ENCODE results near the gene FBXL20. TPM values are rescaled to one million over a fixed set of nuclear protein-coding genes. Genes with fewer than 3 reads are reported as not detected.
"Not testable (repeated sequence)": the region's sequence is repeated elsewhere in the genome, so short reads cannot be mapped to it uniquely, and the experiment has no call there.

The FBXL20 gene
- total RNA-seq, 2 experiments from 2014 or later = 16.9 to 18.9 TPM

GRCh38 chr17:39332092-39332491 is 69.3 kb downstream of the FBXL20 start:
- POLR2A ChIA-PET = no interaction called here
- CTCF ChIA-PET = interaction anchor here (0.7 kb wide), 1 partner anchor 147 kb away, joined by 3 read pairs; no protein-coding TSS in a partner anchor
- intact Hi-C loops (cut with DNase I, micrococcal nuclease) = no loop called here
- ATAC-seq (no peak), DNase-seq (no peak)
- no peak overlapping the region for H3K27ac Mint-ChIP-seq
- no peaks in the 10 kb centered on the region for H3K27me3 Mint-ChIP-seq
- H3K36me3 Mint-ChIP-seq (ENCODE audit: low read depth) = peaks cover 4% of the 10 kb centered on the region
- no peaks in the 10 kb centered on the region for H3K4me1 Mint-ChIP-seq
- no peak overlapping the region for H3K4me3 Mint-ChIP-seq
- no peaks in the 10 kb centered on the region for H3K9me3 Mint-ChIP-seq (ENCODE audit: low read depth)

GRCh38 chr17:39328815-39329214 is 72.6 kb downstream of the FBXL20 start:
- ATAC-seq (no peak), DNase-seq (no peak)
- peaks cover 3% of the 10 kb centered on the region for H3K36me3 Mint-ChIP-seq (ENCODE audit: low read depth)
- ChIA-PET POLR2A (no interaction called here), CTCF (no interaction called here)
- intact Hi-C loops (cut with DNase I, micrococcal nuclease) = loop anchor here (5.0 to 10.0 kb wide), 2 partner anchors 48 to 56 kb away; no protein-coding TSS in a partner anchor
- H3K4me3 Mint-ChIP-seq = no peak overlapping the region
- H3K4me1 Mint-ChIP-seq = peaks cover 4% of the 10 kb centered on the region
- H3K27me3 Mint-ChIP-seq = no peaks in the 10 kb centered on the region
- H3K27ac Mint-ChIP-seq = no peak overlapping the region
- no peaks in the 10 kb centered on the region for H3K9me3 Mint-ChIP-seq (ENCODE audit: low read depth)

- peaks cover 1% of the 10 kb centered on the region for H3K36me3 Mint-ChIP-seq (ENCODE audit: low read depth)
- H3K4me1 Mint-ChIP-seq = peaks cover 4% of the 10 kb centered on the region
- ChIA-PET POLR2A (no interaction called here), CTCF (no interaction called here)
- no peaks in the 10 kb centered on the region for H3K27me3 Mint-ChIP-seq
- no peak overlapping the region for H3K4me3 Mint-ChIP-seq
- DNase-seq = no peak
- no peaks in the 10 kb centered on the region for H3K9me3 Mint-ChIP-seq (ENCODE audit: low read depth)
- ATAC-seq = no peak
- intact Hi-C loops (cut with DNase I, micrococcal nuclease) = loop anchor here (5.0 to 10.0 kb wide), 2 partner anchors 50 to 58 kb away; no protein-coding TSS in a partner anchor
- no peak overlapping the region for H3K27ac Mint-ChIP-seq
Measured at GRCh38 chr17:39327109-39327508, 74.3 kb downstream of the FBXL20 start.

- Mint-ChIP-seq H3K4me1 (peaks cover 4% of the 10 kb centered on the region), H3K36me3 (ENCODE audit: low read depth) (peaks cover 1% of the 10 kb centered on the region), H3K4me3 (no peak overlapping the region), H3K9me3 (ENCODE audit: low read depth) (no peaks in the 10 kb centered on the region), H3K27me3 (no peaks in the 10 kb centered on the region), H3K27ac (no peak overlapping the region)
- intact Hi-C loops (cut with DNase I, micrococcal nuclease) = loop anchor here (5.0 to 10.0 kb wide), 2 partner anchors 52 to 59 kb away; no protein-coding TSS in a partner anchor
- DNase-seq (no peak), ATAC-seq (no peak)
- CTCF ChIA-PET = interaction anchor here (1.0 kb wide), 1 partner anchor 46 kb away, joined by 3 read pairs; no protein-coding TSS in a partner anchor
- POLR2A ChIA-PET = no interaction called here
Measured at GRCh38 chr17:39325528-39326240, 75.7 kb downstream of the FBXL20 start.

GRCh38 chr17:39318636-39319035 is 82.8 kb downstream of the FBXL20 start:
- H3K4me1 Mint-ChIP-seq = no peaks in the 10 kb centered on the region
- ChIA-PET CTCF (interaction anchor here (0.6 kb wide), 1 partner anchor 38 kb away, joined by 3 read pairs; no protein-coding TSS in a partner anchor), POLR2A (no interaction called here)
- intact Hi-C loops (cut with DNase I, micrococcal nuclease) = no loop called here
- H3K36me3 Mint-ChIP-seq (ENCODE audit: low read depth) = no peaks in the 10 kb centered on the region
- no peak overlapping the region for H3K27ac Mint-ChIP-seq
- H3K9me3 Mint-ChIP-seq (ENCODE audit: low read depth) = no peaks in the 10 kb centered on the region
- no peak for ATAC-seq
- no peak overlapping the region for H3K4me3 Mint-ChIP-seq
- no peaks in the 10 kb centered on the region for H3K27me3 Mint-ChIP-seq
- DNase-seq = no peak

GRCh38 chr17:39306509-39307212 is 94.8 kb downstream of the FBXL20 start:
- intact Hi-C loops (cut with DNase I, micrococcal nuclease) = no loop called here
- DNase-seq (no peak), ATAC-seq (no peak)
- ChIA-PET CTCF (interaction anchor here (0.6 kb wide), 1 partner anchor 94 kb away, joined by 3 read pairs; no protein-coding TSS in a partner anchor), POLR2A (no interaction called here)
- H3K9me3 Mint-ChIP-seq (ENCODE audit: low read depth) = no peaks in the 10 kb centered on the region
- H3K27me3 Mint-ChIP-seq = no peaks in the 10 kb centered on the region
- peaks cover 2% of the 10 kb centered on the region for H3K36me3 Mint-ChIP-seq (ENCODE audit: low read depth)
- H3K4me3 Mint-ChIP-seq = no peak overlapping the region
- H3K4me1 Mint-ChIP-seq = peaks cover 3% of the 10 kb centered on the region
- H3K27ac Mint-ChIP-seq = no peak overlapping the region

- ChIA-PET CTCF (interaction anchor here (0.6 kb wide), 1 partner anchor 94 kb away, joined by 3 read pairs; no protein-coding TSS in a partner anchor), POLR2A (no interaction called here)
- Mint-ChIP-seq H3K4me1 (peaks cover 4% of the 10 kb centered on the region), H3K4me3 (no peak overlapping the region), H3K27me3 (no peaks in the 10 kb centered on the region), H3K27ac (no peak overlapping the region), H3K9me3 (ENCODE audit: low read depth) (no peaks in the 10 kb centered on the region), H3K36me3 (ENCODE audit: low read depth) (peaks cover 6% of the 10 kb centered on the region)
- ATAC-seq (no peak), DNase-seq (no peak)
- intact Hi-C loops (cut with DNase I, micrococcal nuclease) = no loop called here
Measured at GRCh38 chr17:39305978-39306377, 95.4 kb downstream of the FBXL20 start.

- Mint-ChIP-seq H3K4me1 (peaks cover 4% of the 10 kb centered on the region), H3K27ac (no peak overlapping the region), H3K27me3 (no peaks in the 10 kb centered on the region), H3K9me3 (ENCODE audit: low read depth) (no peaks in the 10 kb centered on the region), H3K36me3 (ENCODE audit: low read depth) (peaks cover 10% of the 10 kb centered on the region), H3K4me3 (no peak overlapping the region)
- ATAC-seq (no peak), DNase-seq (no peak)
- ChIA-PET CTCF (interaction anchor here (0.7 to 1.2 kb wide), 2 partner anchors 60 to 245 kb away, joined by 3 read pairs; no protein-coding TSS in a partner anchor), POLR2A (no interaction called here)
- intact Hi-C loops (cut with DNase I, micrococcal nuclease) = no loop called here
Measured at GRCh38 chr17:39304188-39304587, 97.2 kb downstream of the FBXL20 start.

- H3K4me1 Mint-ChIP-seq = no peaks in the 10 kb centered on the region
Measured at GRCh38 chr17:39294060-39294459, 107.4 kb downstream of the FBXL20 start.

GRCh38 chr17:39292546-39292945 is 108.9 kb downstream of the FBXL20 start:
- H3K9me3 Mint-ChIP-seq (ENCODE audit: low read depth); POLR2A ChIA-PET; CTCF ChIA-PET; intact Hi-C loops (cut with DNase I, micrococcal nuclease); DNase-seq; H3K36me3 Mint-ChIP-seq (ENCODE audit: low read depth); H3K4me1 Mint-ChIP-seq; H3K4me3 Mint-ChIP-seq; H3K27me3 Mint-ChIP-seq; H3K27ac Mint-ChIP-seq; ATAC-seq: not testable (repeated sequence)

More at GRCh38 chr17:39294060-39294459, 107.4 kb downstream of the FBXL20 start:
- Mint-ChIP-seq H3K9me3 (ENCODE audit: low read depth) (no peaks in the 10 kb centered on the region), H3K27me3 (no peaks in the 10 kb centered on the region), H3K36me3 (ENCODE audit: low read depth) (peaks cover 3% of the 10 kb centered on the region), H3K4me3 (no peak overlapping the region), H3K27ac (no peak overlapping the region)
- ATAC-seq = no peak
- ChIA-PET POLR2A (no interaction called here), CTCF (no interaction called here)
- DNase-seq = no peak
- intact Hi-C loops (cut with DNase I, micrococcal nuclease) = no loop called here

- H3K4me3 Mint-ChIP-seq; intact Hi-C loops (cut with DNase I, micrococcal nuclease); DNase-seq; H3K4me1 Mint-ChIP-seq; H3K9me3 Mint-ChIP-seq (ENCODE audit: low read depth); CTCF ChIA-PET; ATAC-seq; H3K27me3 Mint-ChIP-seq; H3K27ac Mint-ChIP-seq; H3K36me3 Mint-ChIP-seq (ENCODE audit: low read depth): not testable (repeated sequence)
- POLR2A ChIA-PET = interaction anchor here (0.7 kb wide), 1 partner anchor 90 kb away, joined by 3 read pairs; no protein-coding TSS in a partner anchor
Measured at GRCh38 chr17:39286513-39286912, 114.9 kb downstream of the FBXL20 start.
